Effector memory CD4-positive, alpha-beta T cell (primary cell): ENCODE data around the gene HOXA2.

ENCODE experiments used
- DNase-seq, 3 donors: peaks; one replicate each; pipeline ENCODE4 v3.0.0-alpha.2; 2020
- H3K27ac ChIP-seq: 2 replicates; pipeline ENCODE4 v1.7.0; 2013; ENCODE audit warnings: mild to moderate bottlenecking, low read length, moderate library complexity; ENCODE audit not compliant: insufficient read depth, poor library complexity, severe bottlenecking
- H3K27me3 ChIP-seq: replicated peaks from 2 replicates; pipeline ENCODE4 v1.7.0; 2013; ENCODE audit warnings: mild to moderate bottlenecking, low read length; ENCODE audit not compliant: insufficient read depth, control insufficient read depth, poor library complexity, severe bottlenecking
- H3K36me3 ChIP-seq: 2 replicates; pipeline ENCODE4 v1.7.0; 2013; ENCODE audit warnings: mild to moderate bottlenecking, low read length, moderate library complexity; ENCODE audit not compliant: control insufficient read depth, insufficient read depth
- H3K4me1 ChIP-seq: 2 replicates; pipeline ENCODE4 v1.7.0; 2013; ENCODE audit warnings: low read length, mild to moderate bottlenecking; ENCODE audit not compliant: control insufficient read depth, insufficient read depth, poor library complexity, severe bottlenecking
- H3K4me3 ChIP-seq: 2 replicates; pipeline ENCODE4 v1.7.0; 2013; ENCODE audit warnings: low read length, low read depth, mild to moderate bottlenecking; ENCODE audit not compliant: insufficient read depth, poor library complexity, severe bottlenecking
- H3K9me3 ChIP-seq: 2 replicates; pipeline ENCODE4 v1.7.0; 2013; ENCODE audit warnings: mild to moderate bottlenecking, low read length, moderate library complexity; ENCODE audit not compliant: control insufficient read depth

HOXA2 gene

DNA sequence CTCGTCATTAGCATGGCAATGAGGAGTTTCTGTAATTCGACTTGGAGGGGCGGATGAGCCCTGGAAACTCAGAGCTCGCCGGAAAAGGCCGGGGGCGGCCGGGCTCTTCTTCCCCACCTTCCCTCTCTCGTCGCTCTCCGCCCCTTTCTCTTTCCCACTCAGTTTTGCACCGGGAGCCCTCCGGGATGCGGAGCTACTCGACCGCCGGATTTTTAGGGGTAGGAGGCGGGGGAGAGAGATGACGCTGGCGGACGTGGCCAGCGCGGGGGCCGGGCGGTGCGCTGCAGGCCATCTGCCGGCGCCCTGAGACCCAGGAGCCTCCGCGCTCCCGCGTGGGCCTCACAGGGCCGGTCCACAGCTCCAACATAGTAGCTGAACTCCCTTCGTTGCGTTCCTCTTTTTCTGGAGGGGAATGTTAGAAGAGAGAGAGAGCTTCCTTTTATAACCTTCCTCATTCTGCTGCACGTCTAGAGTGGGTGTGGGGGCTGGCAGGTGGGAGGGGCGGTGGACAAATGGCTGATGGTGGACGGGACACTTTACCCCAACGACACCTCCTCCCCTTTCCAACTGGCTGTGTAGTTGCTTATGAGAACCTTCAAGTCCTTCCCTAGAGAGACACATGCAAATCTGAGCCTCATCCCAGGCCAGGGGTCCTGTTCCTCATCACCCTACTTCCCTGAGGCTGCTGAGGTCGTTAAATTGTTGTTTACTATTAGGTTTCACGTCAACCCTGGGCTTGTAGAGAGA, 5.5 kb downstream of the HOXA2 start:
- Histone ChIP-seq H3K27me3 (peaks cover 11% of the 10 kb centered on the region), H3K36me3 (no peaks in the 10 kb centered on the region), H3K4me1 (peaks cover 16% of the 10 kb centered on the region), H3K9me3 (no peaks in the 10 kb centered on the region), H3K27ac (peak overlapping the region; percentile 3), H3K4me3 (peak overlapping the region; percentile 85)
- no peak for DNase-seq

DNA sequence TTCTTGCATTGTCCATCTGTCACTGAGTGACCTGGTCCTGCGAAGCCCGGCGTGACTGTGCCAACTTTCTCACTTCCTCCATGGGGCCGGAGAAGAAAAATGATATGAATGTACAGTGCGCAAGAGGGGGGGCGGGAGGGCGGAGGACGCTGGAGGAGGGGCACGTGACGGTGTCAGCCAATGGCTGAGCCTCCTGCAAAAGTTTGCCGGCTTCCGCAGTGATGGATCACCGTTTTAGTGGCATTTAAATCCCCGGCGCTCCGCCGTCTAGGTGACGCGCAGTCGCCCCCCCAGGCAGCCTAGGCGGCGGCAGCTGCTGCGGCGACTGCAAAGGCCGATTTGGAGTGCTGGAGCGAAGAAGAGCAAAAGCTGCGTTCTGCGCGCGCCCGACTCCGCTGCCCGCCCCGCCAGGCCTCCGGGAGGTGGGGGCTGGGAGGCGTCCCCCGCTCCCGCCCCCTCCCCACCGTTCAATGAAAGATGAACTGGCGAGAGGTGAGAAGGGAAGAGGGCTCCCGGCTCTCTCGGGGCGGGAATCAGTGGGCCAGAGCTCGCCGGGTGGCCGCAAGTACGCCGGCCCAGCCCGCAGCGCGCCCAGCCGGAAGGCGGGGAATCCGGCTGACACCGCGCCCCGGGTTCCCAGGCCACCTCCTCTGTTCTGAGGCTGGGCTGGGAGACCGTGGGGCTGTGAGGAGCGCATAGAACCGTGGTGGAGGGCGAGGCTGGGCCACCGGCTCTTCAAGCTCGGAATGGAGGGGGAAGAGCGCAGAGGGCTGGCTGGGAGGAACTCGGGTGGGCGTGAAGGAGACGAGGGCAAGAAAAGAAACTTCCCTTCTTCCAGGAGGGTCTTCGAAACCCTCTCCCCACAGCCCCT, 6.4 kb downstream of the HOXA2 start, which contains the start of gene HOXA1:
TSS of gene HOXA1 (minus strand) at position 104 of the 871 bp plus-strand sequence. CDS start at position 16, 88 bp downstream.
- no peaks in the 10 kb centered on the region for H3K9me3 ChIP-seq
- no peaks in the 10 kb centered on the region for H3K36me3 ChIP-seq
- peak within 1 kb of the TSS; percentile 3 for H3K27ac ChIP-seq
- H3K27me3 ChIP-seq, result peaks cover 7% of the 10 kb centered on the region
- peak; percentile 62 to 70 (median 70) for DNase-seq
- H3K4me3 ChIP-seq, result peak within 1 kb of the TSS; percentile 85
- peaks cover 16% of the 10 kb centered on the region for H3K4me1 ChIP-seq

DNA sequence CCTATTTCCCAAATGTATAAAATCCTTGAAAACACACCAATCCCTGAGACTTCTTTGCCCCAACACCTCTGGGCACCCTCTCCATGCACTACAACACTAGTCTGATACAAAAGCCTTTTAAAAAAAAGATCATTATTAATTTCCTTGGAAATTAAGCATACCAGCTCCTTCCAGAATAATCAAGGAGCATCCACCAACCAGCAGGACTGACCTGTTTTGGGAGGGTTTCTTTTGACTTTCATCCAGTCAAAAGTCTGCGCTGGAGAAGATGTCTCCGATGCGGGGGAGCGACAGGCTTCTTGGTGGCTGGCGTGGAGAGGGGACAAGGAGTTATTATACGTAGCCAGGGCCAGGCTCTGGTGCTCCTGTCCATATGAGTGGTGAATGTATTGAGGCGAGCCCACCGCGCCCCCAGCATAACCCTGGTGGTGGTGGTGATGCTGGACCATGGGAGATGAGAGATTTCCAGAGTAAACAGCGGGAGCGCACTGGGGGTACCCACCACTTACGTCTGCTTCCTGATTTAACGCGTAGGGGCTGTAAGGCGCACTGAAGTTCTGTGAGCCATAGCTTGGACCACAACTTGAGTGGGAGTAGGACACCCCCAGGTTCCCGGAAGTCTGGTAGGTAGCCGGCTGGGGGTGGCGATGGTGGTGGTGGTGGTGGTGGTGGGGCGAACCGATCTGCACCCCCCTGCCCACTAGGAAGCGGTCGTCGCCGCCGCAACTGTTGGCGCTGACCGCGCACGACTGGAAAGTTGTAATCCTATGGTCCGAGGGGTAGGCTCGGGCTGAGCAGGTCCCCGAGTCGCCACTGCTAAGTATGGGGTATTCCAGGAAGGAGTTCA, 7.2 kb downstream of the HOXA2 start:
- peaks cover 11% of the 10 kb centered on the region for H3K27me3 ChIP-seq
- H3K36me3 ChIP-seq, result no peaks in the 10 kb centered on the region
- DNase-seq, result peak in 1 of 3 donors; percentile 15
- H3K4me1 ChIP-seq, result peaks cover 16% of the 10 kb centered on the region
- no peak overlapping the region for H3K27ac ChIP-seq
- peak overlapping the region; percentile 85 for H3K4me3 ChIP-seq
- no peaks in the 10 kb centered on the region for H3K9me3 ChIP-seq

DNA sequence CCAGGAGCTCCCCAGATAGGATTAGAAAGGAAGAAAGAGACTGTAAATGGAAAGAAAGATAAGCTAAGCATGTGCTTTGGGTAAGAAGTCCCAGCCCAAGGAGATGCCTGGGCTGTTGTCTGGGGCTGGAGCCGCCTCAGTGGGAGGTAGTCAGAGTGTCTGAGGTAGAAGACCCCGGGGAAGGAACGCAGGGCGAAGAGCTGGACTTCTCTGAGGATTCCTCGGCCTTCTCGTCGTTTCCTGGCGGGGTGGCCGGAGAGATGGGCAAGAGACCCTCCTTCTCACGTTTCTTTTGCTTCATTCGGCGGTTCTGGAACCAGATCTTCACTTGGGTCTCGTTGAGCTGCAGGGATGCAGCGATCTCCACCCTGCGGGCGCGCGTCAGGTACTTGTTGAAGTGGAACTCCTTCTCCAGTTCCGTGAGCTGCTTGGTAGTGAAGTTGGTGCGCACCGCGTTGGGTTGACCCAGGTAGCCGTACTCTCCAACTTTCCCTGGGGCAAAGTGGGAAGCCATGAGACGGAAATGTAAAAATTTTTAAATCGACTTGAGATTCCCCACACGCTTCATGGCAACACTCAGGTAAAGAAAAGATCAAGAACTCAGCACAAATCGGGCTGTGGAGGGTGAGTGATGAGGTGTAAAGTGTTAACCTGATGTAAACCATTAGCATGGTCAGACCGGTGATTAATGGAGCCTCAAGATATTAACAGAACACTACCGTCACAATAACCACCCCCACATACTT, 8.0 kb downstream of the HOXA2 start:
- H3K27me3 ChIP-seq, result peaks cover 19% of the 10 kb centered on the region
- H3K36me3 ChIP-seq, result no peaks in the 10 kb centered on the region
- no peak overlapping the region for H3K4me3 ChIP-seq
- H3K27ac ChIP-seq, result no peak overlapping the region
- no peaks in the 10 kb centered on the region for H3K9me3 ChIP-seq
- peaks cover 16% of the 10 kb centered on the region for H3K4me1 ChIP-seq
- no peak for DNase-seq

DNA sequence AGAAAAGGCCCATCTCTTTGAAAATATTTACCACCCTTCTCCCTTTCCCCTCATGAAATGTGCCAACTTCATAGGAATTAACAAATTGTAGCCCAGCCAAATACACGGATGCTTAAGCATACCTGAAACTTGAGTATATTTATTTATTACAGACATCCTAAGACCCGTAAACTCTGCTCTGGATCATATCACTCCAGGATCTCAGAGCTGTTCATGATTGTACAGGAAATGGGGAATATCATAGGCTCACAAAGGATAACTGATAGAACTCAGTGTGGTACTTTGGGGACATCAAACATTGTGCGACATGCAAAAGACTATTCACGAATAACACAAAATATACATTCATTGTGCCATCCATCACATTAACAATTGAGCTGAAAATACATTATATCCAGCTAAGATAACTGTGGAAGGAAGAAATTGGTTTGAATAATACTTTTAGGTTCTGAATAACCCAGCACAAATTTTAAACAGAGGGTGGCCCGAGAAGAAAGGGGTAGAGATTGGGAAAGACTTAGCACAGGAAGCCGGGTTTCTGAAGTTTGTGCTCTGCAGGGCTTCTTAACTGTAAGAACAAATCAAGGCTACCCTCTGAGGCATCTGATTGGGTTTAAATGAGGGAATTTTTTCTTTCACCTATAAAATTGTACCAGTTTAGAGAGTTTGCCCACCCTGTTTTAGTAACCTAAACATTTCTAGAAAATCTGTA, 9.1 kb downstream of the HOXA2 start:
- DNase-seq, result no peak
- no peak overlapping the region for H3K27ac ChIP-seq
- peaks cover 27% of the 10 kb centered on the region for H3K27me3 ChIP-seq
- no peak overlapping the region for H3K4me3 ChIP-seq
- no peaks in the 10 kb centered on the region for H3K9me3 ChIP-seq
- H3K36me3 ChIP-seq, result no peaks in the 10 kb centered on the region
- peaks cover 16% of the 10 kb centered on the region for H3K4me1 ChIP-seq

DNA sequence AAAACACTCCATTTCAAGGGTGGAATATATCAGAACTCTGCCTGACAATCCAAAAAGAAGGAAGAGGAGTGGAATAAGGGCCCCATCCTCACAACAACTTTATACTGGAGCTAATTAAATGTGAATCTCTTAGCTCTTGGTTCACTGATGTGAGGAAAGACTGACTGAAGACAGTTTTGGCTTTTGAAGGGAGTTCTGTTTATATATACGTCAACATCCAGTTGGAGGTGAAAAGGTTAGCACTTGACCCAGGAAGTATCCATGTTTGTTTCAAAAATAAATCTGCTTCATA, 9.7 kb downstream of the HOXA2 start:
- H3K4me1 ChIP-seq, result peaks cover 19% of the 10 kb centered on the region
- no peak for DNase-seq
- no peak overlapping the region for H3K27ac ChIP-seq
- H3K4me3 ChIP-seq, result no peak overlapping the region
- H3K27me3 ChIP-seq, result peaks cover 29% of the 10 kb centered on the region
- H3K36me3 ChIP-seq, result no peaks in the 10 kb centered on the region
- H3K9me3 ChIP-seq, result no peaks in the 10 kb centered on the region

DNA sequence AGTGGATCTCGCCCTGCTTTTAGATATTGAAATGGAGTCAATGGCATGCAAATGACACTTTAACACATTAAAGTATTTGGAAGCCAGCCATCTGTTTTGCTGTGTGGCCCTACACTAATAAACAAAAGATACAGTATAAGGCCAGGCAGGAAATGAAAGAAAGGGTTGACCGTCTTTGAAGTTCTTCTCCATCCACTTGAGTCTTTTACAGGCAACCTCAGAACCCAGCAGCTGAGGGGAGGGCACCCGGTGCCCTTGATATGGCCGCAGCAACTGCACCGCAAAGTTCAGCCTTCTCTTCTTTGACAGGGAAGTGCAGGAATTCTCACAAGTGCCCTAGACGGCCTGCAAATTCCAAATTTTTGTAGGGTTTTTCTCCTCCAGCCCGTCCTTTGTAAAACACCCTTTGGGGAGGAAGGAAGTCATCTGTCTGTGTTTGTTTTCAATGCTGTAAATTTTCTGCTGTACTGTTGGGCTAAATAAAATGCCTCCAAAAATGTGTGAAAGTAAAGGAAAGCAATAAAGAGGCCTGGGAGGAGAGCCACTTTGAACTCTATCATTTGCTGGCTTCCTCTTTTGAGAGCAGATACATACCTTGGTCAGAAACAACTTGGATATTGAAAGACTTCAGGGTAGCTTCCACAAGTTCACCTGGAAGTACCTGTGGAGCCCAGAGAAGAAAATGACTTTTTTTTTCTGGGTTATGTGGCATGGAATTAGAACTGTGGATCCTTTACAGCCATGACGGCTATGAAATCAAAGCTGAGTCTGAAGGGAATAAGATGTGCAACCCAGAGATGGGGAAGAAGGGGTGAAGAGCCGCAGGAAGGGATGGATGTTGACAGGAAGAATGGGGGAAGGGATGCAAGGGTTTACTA, 10.3 kb downstream of the HOXA2 start:
- peaks cover 33% of the 10 kb centered on the region for H3K27me3 ChIP-seq
- no peaks in the 10 kb centered on the region for H3K36me3 ChIP-seq

DNA sequence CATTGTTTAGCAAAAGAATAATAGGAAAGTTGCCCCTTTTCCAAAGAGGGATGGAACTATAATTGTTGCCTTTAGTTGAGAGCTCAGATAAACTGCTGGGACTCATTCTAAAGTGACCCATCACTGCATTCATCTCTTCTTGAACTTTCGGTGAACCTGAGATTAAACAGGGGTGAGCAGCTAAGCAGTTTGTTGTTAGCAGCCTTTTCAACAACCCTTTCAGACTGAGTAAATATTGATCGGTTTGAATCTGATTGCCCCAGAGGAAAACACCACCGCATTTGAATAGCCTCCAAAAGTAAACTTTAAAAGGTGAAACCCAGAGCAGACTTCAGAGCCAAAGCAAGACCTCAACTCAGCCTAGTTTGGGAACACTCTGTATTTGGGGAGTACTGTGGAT, 11.4 kb downstream of the HOXA2 start:
- H3K4me3 ChIP-seq, result no peak overlapping the region
- DNase-seq, result no peak
- H3K9me3 ChIP-seq, result no peaks in the 10 kb centered on the region
- H3K27me3 ChIP-seq, result peaks cover 34% of the 10 kb centered on the region
- H3K27ac ChIP-seq, result no peak overlapping the region
- H3K4me1 ChIP-seq, result peaks cover 8% of the 10 kb centered on the region
- H3K36me3 ChIP-seq, result no peaks in the 10 kb centered on the region

More for the DNA sequence above, 10.3 kb downstream of the HOXA2 start:
- Histone ChIP-seq H3K4me3 (no peak overlapping the region), H3K27ac (no peak overlapping the region), H3K4me1 (peaks cover 18% of the 10 kb centered on the region), H3K9me3 (no peaks in the 10 kb centered on the region)
- DNase-seq, result no peak
